Smooth muscle cell (in vitro differentiated cells): ENCODE measurements around the gene HSD17B14. TPM values are rescaled to one million over a fixed set of nuclear protein-coding genes. Genes with fewer than 3 reads are reported as not detected.
"Not testable (repeated sequence)": the region's sequence is repeated elsewhere in the genome, so short reads cannot be mapped to it uniquely, and the experiment has no call there.

ENCODE experiments used
- DNase-seq: peaks from one replicate; lab custom pipeline; 2025; ENCODE audit not compliant: unreplicated experiment; lab: John Stamatoyannopoulos, UW
- H2AFZ ChIP-seq: fragments of 200-600 bp; sonication (generic); 2 replicates; pipeline ENCODE4 v1.6.0; 2016; ENCODE audit warnings: antibody characterized with exemption, low read depth, mild to moderate bottlenecking
- H3F3A ChIP-seq: fragments of 200-600 bp; sonication (generic); 2 replicates; pipeline ENCODE4 v1.6.0; 2017; ENCODE audit warnings: antibody characterized with exemption, low read depth
- H3K27ac ChIP-seq: fragments of 200-600 bp; sonication (generic); 2 replicates; pipeline ENCODE4 v1.5.1; 2016; ENCODE audit warnings: low read depth, mild to moderate bottlenecking
- H3K27me3 ChIP-seq: fragments of 200-600 bp; sonication (generic); 2 replicates; pipeline ENCODE4 v1.6.1; 2016; ENCODE audit warnings: low read depth, mild to moderate bottlenecking
- H3K36me3 ChIP-seq: fragments of 200-600 bp; sonication (generic); 2 replicates; pipeline ENCODE4 v1.5.1; 2016; ENCODE audit warnings: low read depth
- H3K4me1 ChIP-seq: fragments of 200-600 bp; sonication (generic); 2 replicates; pipeline ENCODE4 v1.5.1; 2016; ENCODE audit warnings: low read depth
- H3K4me2 ChIP-seq: fragments of 200-600 bp; sonication (generic); 2 replicates; pipeline ENCODE4 v1.6.0; 2016; ENCODE audit warnings: mild to moderate bottlenecking
- H3K4me3 ChIP-seq: fragments of 200-600 bp; sonication (generic); 2 replicates; pipeline ENCODE4 v1.5.1; 2016; ENCODE audit warnings: mild to moderate bottlenecking
- H3K79me2 ChIP-seq: fragments of 200-600 bp; sonication (generic); 2 replicates; pipeline ENCODE4 v1.6.0; 2016; ENCODE audit warnings: low read depth, mild to moderate bottlenecking
- H3K9ac ChIP-seq: fragments of 200-600 bp; sonication (generic); 2 replicates; pipeline ENCODE4 v1.6.0; 2016; ENCODE audit warnings: low read depth
- H3K9me3 ChIP-seq: fragments of 200-600 bp; sonication (generic); replicated peaks from 2 replicates; pipeline ENCODE4 v1.5.1; 2016; ENCODE audit warnings: low read depth
- H4K20me1 ChIP-seq: fragments of 200-600 bp; sonication (generic); 2 replicates; pipeline ENCODE4 v1.6.0; 2016; ENCODE audit warnings: low read depth
- CTCF ChIP-seq: fragments of 200-600 bp; sonication (generic); IDR thresholded peaks from 2 replicates; pipeline ENCODE4 v1.5.1; 2017; ENCODE audit warnings: borderline replicate concordance, mild to moderate bottlenecking, antibody characterized with exemption; ENCODE audit not compliant: insufficient read depth, poor library complexity, severe bottlenecking
- whole genome bisulfite sequencing: methylation state at CpG from one replicate; pipeline ENCODE4 v1.1.7; 2016; ENCODE audit warnings: low lambda C conversion rate; 5-methylcytosine and 5-hydroxymethylcytosine counted together
- polyA plus RNA-seq: library from polyadenylated mRNA; unstranded; fragments of >200 nt; fragmentation: Nextera tagmentation; extraction: Ambion mirVana; gene quantifications from 2 replicates; pipeline ENCODE4 v1.2.1, GENCODE V29; 2016
- total RNA-seq: library from RNA; depleted of rRNA; stranded (reverse); fragments of >200 nt; gene quantifications from 2 replicates; pipeline ENCODE4 v1.2.3, GENCODE V29; 2014

HSD17B14 gene
- total and polyA plus RNA-seq, 2 experiments from 2014 or later: 16.4 to 19.3 TPM

- Histone ChIP-seq H3K4me1 (peaks cover 4% of the 10 kb centered on the region), H3K79me2 (no peaks in the 10 kb centered on the region), H3K27ac (no peak overlapping the region), H4K20me1 (no peaks in the 10 kb centered on the region), H3K27me3 (no peaks in the 10 kb centered on the region), H3K9me3 (no peaks in the 10 kb centered on the region), H2AFZ (no peak overlapping the region), H3F3A (no peaks in the 10 kb centered on the region), H3K9ac (no peak overlapping the region), H3K4me3 (no peak overlapping the region), H3K36me3 (no peaks in the 10 kb centered on the region), H3K4me2 (no peak overlapping the region)
- no peak for DNase-seq
- TF ChIP-seq CTCF: no peak
- WGBS: 57% methylated on average over 6 of the region's 6 CpGs
Measured at GRCh38 chr19:48856921-48857320, 20.6 kb upstream of the HSD17B14 start.

- DNase-seq: no peak
- H3K4me1 ChIP-seq: peaks cover 4% of the 10 kb centered on the region
- no peak overlapping the region for H3K4me3 ChIP-seq
- no peak for TF ChIP-seq CTCF
- H3K27me3 ChIP-seq: no peaks in the 10 kb centered on the region
- no peak overlapping the region for H3K9ac ChIP-seq
- no peaks in the 10 kb centered on the region for H3K9me3 ChIP-seq
- H4K20me1 ChIP-seq: no peaks in the 10 kb centered on the region
- no peak overlapping the region for H2AFZ ChIP-seq
- H3K79me2 ChIP-seq: no peaks in the 10 kb centered on the region
- 95% methylated on average over 7 of the region's 7 CpGs for WGBS
- H3K27ac ChIP-seq: no peak overlapping the region
- H3K4me2 ChIP-seq: no peak overlapping the region
- no peaks in the 10 kb centered on the region for H3K36me3 ChIP-seq
- no peaks in the 10 kb centered on the region for H3F3A ChIP-seq
Measured at GRCh38 chr19:48854103-48854502, 17.8 kb upstream of the HSD17B14 start.

- Histone ChIP-seq H2AFZ (no peak overlapping the region), H3K27ac (no peak overlapping the region), H3F3A (no peaks in the 10 kb centered on the region), H3K79me2 (no peaks in the 10 kb centered on the region), H3K36me3 (no peaks in the 10 kb centered on the region), H3K4me1 (peaks cover 4% of the 10 kb centered on the region), H3K4me2 (no peak overlapping the region), H3K9me3 (no peaks in the 10 kb centered on the region), H3K27me3 (no peaks in the 10 kb centered on the region), H3K4me3 (no peak overlapping the region), H4K20me1 (no peaks in the 10 kb centered on the region), H3K9ac (no peak overlapping the region)
- WGBS: 97% methylated on average over 8 of the region's 8 CpGs
- no peak for TF ChIP-seq CTCF
- DNase-seq: no peak
Measured at GRCh38 chr19:48853483-48853882, 17.2 kb upstream of the HSD17B14 start.

GRCh38 chr19:48852292-48852691 is 16.0 kb upstream of the HSD17B14 start:
- no peaks in the 10 kb centered on the region for H3K36me3 ChIP-seq
- H3K4me3 ChIP-seq: no peak overlapping the region
- no peaks in the 10 kb centered on the region for H3K4me1 ChIP-seq
- no peak for DNase-seq
- no peak overlapping the region for H3K27ac ChIP-seq
- H4K20me1 ChIP-seq: no peaks in the 10 kb centered on the region
- H3K9ac ChIP-seq: no peak overlapping the region
- H3K4me2 ChIP-seq: no peak overlapping the region
- H3K79me2 ChIP-seq: no peaks in the 10 kb centered on the region
- no peaks in the 10 kb centered on the region for H3F3A ChIP-seq
- TF ChIP-seq CTCF: no peak
- H3K27me3 ChIP-seq: no peaks in the 10 kb centered on the region
- 95% methylated on average over 4 of the region's 4 CpGs for WGBS
- H2AFZ ChIP-seq: no peak overlapping the region
- no peaks in the 10 kb centered on the region for H3K9me3 ChIP-seq

GRCh38 chr19:48846659-48847058 is 10.4 kb upstream of the HSD17B14 start:
- not testable (repeated sequence) for H3F3A ChIP-seq, H4K20me1 ChIP-seq, H3K4me2 ChIP-seq, H3K79me2 ChIP-seq, H3K27me3 ChIP-seq, H3K9ac ChIP-seq, H3K4me3 ChIP-seq, H2AFZ ChIP-seq, H3K36me3 ChIP-seq, H3K4me1 ChIP-seq, DNase-seq, H3K9me3 ChIP-seq, H3K27ac ChIP-seq
- WGBS: 99% methylated on average over 3 of the region's 3 CpGs
